HepG2 (cell line): ENCODE measurements around the gene SND1.

Experiments
- CTCF ChIP-seq: sonication (generic); formaldehyde crosslinking; IDR thresholded peaks from 2 replicates; pipeline ENCODE4 v1.5.0; 2020; ENCODE audit warnings: mild to moderate bottlenecking, missing genetic modification reagents, moderate library complexity
- FOXK2 ChIP-seq: fragments of 450-650 bp; IDR thresholded peaks from 2 replicates; pipeline ENCODE4 v1.6.1; 2016

DNA sequence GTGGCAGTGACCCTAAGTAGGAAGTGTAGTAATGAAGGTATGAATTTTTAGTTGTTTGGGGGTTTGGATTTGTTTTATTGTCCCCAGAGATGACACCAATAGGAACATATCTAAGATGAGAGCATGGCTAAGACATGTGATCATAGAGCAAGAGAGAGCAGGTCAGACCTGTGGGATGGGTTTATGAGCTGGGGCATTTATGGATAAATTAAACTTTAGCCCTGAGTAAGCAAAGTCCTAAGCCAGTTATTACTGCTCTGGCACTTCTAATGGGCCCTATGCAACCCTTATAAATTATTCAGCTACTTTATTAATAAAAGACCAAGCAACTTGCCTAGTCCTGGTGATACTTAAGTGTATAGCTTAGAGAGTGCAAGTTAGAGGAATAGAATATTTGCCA lies 294.1 kb downstream of the SND1 start:
- TF ChIP-seq CTCF (CRISPR knock-in tag) (no peak), FOXK2 (no peak)
